Measurements from ENCODE around the gene GP2.

DNA sequence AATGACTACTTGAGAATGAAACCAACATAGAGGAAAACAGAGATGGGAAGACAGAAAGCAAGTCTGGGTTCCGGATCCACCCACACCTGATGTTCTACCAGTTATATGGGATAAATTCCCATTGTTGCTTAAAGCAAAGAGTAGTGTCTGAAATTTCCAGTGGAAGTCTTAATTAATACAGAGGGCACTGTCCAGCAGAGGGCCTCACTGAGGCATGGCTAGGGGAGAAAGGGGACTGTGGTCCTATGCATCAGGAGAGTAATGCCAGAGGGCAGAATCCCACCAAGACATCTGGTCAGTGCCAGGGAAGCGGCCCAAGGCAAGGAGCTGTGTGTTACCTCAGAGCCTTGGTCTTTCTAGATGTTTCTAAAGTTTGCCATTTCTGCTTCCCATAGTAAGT is 32.7 kb upstream of the GP2 start:
- TF ChIP-seq ZNF274 (IDR thresholded peaks at IDR 0.05; ENCODE audit: low read depth, low read length): no peak
- TF ChIP-seq YY1 (IDR thresholded peaks at IDR 0.05; ENCODE audit: insufficient read depth, insufficient read length): no peak
- no peak for TF ChIP-seq SUZ12 (IDR thresholded peaks at IDR 0.05; ENCODE audit: extremely low read depth, insufficient read depth, insufficient read length)
